RPMI8226 (cell line): ENCODE data around the gene PDE6B.
"Not testable (repeated sequence)": the region's sequence is repeated elsewhere in the genome, so short reads cannot be mapped to it uniquely, and the experiment has no call there.

ENCODE experiments used
- DNase-seq: peaks from one replicate; pipeline ENCODE4 v3.0.0-alpha.2; 2015

Gene PDE6B

GRCh38 chr4:687048-687970 is 61.9 kb downstream of the PDE6B start:
- DNase-seq: no peak

GRCh38 chr4:687971-688853 is 62.8 kb downstream of the PDE6B start:
- no peak for DNase-seq

GRCh38 chr4:688854-689681 is 63.7 kb downstream of the PDE6B start, which contains the start of gene SLC49A3:
TSS of gene SLC49A3 (minus strand) at chr4:689151. CDS start at chr4:689127, 24 bp downstream.
- DNase-seq: no peak

GRCh38 chr4:689723-690122 is 64.3 kb downstream of the PDE6B start:
- no peak for DNase-seq

- no peak for DNase-seq
These were observed 67.6 kb downstream of the PDE6B start for GRCh38 chr4:692771-693554.

DNA sequence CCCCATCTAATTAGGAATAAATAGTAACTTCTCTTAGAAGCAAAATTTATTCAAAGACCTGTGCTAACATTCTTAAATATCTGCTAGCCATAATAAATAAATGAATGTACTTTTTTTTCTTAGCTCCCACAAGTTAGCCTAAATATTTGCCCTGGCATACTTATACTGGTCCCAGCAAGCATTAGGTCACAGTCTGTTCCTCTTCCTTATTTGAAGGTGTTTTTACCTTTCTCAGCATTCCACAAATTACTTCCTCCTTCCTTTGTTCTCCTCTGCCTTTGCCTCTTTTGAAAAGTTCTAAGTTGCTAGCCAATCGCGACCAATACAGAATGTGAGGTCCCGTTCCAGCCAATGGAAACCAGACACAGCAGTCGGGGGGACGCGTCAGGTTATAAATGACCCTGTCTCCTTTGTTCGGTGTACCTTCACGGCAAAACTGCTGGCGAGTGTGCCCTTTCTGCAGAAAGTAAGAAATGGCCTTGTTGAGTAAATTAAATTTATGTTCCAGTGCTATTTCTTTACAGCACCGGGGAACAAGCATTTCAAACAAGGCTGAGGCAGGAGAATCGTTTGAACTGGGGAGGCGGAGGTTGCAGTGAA is 69.1 kb downstream of the PDE6B start:
- DNase-seq: not testable (repeated sequence)

DNA sequence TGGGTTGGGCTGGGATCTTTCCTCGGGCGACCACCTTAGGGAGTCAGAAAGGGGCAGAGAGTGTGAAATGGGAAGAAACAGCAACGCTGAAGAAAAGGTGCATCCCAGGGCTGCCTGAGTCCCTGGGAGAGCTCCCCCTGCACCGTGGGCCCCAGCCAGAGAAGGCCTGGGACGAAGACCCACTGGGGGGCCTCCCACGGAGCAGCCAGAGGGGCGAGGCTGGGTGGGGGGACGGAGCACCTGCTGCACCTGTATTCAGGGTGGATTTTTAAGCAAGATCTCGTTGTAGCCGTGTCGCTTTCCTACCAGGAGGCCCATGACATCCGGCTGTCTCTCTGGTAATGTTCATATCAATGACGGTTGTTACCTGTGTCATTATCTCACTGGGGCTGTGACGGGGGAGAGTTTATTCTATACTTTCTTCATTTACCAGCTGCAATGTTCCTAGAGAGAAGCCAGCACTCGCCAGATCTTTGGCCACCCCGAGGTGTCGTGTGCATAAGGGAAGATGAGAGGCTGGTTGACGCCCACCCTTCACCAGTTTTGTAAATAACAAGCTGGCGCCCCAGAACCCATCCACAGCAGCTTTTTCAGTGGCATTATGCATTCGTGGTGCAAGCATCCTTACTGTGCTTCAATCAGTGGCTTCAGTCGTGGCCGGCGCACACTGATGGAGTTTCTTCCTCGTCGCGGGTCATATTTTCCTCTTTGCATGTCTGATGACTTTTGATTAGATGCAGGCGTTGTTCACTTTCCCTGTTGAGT is 74.6 kb downstream of the PDE6B start:
- no peak for DNase-seq

DNA sequence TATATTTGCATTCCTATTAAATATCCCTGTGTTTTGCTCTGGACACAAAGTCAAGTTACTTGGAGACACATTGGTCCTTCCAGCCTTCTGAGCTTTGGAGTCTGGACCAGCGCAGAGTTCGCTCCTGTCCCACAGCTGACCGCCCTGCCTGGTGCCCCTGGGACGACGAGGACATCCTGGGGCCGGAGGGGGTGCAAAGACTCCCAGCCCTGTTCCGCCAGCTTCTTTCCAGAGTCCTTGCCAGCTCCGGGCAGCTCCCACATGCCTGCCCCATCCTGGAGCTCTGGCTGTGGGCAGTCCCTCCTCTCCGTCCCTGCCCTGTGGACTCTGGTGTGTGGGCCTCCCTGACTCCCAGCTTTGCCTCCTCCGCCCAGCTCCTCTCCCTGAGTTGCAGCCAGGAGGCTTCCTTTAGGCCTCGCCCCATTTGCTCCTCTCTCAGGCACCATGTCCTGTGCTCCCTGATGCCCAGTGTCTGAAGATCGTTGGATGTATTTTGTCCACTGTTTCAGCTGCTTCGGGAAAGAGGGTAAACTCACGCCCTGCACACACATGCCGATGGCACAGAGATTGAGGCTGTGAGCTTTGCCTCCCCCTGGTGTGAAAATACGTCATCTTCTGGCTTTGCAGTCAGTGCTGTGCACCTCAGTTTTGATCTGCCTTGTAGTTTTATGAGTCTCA is 75.4 kb downstream of the PDE6B start:
- DNase-seq: no peak

- DNase-seq: no peak
These were observed 77.3 kb downstream of the PDE6B start for GRCh38 chr4:702618-703048.

GRCh38 chr4:703336-704197 is 78.2 kb downstream of the PDE6B start:
- no peak for DNase-seq

DNA sequence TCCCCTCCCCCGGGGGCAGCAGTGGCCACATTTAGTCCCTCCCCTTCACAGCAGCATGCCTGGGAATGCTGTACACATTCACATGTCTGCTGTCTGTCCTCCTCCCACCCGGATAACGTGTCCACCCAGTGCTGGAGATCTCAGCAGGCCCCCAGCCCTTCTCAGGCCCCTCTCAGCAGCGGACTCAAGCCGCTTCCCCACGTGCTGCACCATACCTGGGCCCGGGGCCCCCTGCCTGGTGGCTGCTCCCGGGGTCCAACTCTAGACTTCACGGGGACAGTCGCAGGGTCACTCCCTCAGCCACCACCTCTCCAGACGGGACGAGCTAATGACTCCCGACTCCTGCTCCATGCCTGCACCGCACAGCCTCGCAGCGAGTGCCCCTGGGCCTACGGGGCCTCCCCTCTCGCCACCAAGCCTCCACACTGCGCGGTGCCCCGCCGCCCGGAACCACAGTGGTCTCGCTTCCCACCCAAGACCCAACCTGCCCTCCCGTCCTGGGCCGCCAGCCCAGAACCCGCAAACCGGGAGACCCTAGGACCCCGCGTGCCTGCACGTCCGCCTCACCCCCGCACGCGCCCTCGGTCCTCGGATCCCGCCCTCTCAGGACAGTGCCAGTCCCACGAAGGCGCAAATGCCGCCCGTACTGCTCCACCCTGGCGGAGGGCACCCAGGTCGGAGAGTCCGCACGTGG is 79.0 kb downstream of the PDE6B start:
- no peak for DNase-seq

DNA sequence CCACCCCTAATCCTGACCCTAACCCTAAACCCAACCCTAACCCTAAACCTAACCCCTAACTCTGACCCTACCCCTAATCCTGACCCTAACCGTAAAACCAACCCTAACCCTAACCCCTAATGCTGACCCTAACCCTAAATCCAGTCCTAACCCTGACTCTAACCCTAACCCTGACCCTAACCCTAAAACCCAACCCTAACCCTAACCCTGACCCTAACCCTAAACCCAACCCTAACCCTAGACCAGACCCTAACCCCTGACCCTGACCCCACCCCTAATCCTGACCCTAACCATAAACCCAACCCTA is 79.6 kb downstream of the PDE6B start:
- DNase-seq: no peak

DNA sequence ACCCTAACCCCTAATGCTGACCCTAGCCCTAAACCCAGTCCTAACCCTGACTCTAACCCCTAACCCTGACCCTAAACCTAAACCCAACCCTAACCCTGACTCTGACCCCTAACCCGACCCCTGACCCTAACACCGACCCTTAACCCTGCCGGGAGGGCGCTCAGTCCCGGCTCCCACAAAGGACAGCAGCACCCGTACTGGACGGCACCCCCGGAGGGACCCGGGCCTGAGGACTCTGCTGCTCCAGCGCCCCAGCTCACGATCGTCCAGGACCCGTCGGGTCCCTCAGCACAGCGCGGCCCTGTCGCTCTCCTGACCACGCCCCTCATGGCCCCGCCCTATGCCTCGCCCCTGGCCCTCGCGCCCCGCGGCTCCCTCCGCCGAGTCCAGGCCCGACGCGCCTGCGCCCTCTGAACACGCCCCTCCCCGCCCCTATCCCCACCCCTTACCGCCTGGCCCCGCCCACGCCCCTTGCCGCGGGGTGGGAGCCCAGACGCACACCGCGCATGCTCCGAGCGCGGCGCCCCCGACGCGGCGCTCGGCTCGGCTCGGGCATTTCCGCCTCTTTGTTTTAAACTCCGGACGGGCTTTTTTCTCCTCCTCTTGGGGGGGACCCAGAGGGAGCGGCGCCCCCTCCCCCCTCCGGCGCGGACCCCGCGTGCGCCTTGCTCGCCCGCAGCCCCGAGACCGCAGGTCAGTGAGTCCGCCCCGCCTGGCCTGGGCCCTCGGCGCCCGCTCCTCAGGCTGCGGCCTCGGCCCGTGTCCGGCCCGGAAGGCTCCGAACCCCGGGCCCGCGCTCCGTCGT is 80.1 kb downstream of the PDE6B start, which contains the start of gene PCGF3:
PCGF3 (plus strand) TSS at position 555 of the 805 bp plus-strand sequence. CDS start 27,849 bp downstream, outside the sequence.
- peak; percentile 91 for DNase-seq

DNA sequence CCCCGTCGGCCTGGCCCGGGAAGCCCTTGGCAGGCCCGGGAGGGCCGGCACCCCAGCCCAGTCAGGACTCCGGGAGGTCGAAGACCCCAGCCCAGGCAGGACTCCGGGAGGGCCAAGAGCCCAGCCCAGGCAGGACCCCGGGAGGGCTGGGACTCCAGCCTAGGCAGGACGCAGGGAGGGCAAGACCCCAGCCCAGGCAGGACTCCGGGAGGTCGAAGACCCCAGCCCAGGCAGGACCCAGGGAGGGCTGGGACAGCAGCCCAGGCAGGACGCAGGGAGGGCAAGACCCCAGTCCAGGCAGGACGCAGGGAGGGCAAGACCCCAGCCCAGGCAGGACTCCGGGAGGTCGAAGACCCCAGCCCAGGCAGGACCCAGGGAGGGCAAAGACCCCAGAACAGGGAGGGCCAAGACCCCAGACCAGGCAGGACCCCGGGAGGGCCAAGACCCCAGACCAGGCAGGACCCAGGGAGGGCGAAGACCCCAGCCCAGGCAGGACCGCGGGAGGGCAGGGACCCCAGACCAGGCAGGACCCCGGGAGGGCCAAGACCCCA is 80.8 kb downstream of the PDE6B start:
- not testable (repeated sequence) for DNase-seq

DNA sequence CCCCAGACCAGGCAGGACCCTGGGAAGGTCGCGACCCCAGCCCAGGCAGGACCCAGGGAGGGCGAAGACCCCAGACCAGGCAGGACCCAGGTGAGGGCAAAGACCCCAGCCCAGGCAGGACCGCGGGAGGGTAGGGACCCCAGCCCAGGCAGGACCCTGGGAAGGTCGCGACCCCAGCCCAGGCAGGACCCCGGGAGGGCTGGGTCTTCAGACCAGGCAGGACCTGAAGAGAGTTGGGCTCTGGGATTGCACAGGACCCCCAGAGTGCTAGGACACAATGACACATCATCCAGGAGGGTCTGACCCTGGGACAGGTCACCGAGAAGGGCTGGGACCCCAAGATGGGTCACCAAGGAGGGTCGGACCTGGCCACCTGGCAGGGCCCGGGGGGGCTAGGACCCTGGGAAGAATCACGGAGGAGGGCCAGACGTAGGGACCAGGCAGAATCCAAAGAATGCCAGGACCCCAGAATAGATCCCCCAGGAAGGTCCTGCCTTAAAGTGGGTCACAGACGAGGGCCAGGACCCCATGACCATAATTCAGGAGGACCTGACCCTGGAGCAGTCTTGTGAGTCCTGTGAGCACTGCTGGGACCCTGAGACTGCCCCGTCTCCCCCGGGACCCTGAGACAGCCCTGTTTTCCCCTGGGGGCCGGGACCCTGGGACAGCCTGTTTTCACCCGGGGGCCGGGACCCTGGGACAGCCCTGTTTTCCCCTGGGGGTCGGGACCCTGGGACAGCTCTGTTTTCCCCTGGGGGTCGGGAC is 81.6 kb downstream of the PDE6B start:
- DNase-seq: no peak

DNA sequence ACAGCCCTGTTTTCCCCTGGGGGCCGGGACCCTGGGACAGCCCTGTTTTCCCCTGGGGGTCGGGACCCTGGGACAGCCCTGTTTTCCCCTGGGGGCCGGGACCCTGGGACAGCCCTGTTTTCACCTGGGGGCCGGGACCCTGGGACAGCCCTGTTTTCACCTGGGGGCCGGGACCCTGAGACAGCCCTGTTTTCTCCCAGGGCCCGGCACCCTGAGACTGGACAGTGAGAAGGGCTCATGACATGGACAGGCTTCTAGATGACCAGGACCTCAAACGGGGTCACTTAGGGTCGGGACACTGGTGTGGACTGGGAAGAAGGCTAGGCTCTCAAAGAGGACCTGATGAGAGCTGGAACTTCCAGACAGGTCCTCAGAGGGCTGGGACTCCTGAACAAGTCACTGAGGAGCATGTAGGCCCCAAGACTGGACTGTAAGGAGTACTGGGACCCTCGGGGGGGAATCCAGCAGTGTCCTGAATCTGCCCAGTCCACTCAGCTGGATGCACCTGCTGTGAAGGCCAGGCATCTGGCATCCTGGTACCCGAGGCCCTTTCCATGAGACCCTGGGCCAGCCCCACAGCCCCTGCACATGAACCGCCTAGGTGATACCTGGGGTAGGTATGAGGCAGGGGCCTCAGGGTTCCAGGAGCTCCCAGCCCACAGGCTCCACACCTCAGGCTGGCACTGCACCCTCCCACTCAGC is 82.7 kb downstream of the PDE6B start:
- no peak for DNase-seq
